ENCODE data around the gene GNRHR. TPM values are rescaled to one million over a fixed set of nuclear protein-coding genes. Genes with fewer than 3 reads are reported as not detected.
A peak's percentile ranks its signal among the peaks of the same experiment; 100 is the strongest.

Gene GNRHR
- total and polyA plus RNA-seq, 7 experiments from 2014 or later: not detected

DNA sequence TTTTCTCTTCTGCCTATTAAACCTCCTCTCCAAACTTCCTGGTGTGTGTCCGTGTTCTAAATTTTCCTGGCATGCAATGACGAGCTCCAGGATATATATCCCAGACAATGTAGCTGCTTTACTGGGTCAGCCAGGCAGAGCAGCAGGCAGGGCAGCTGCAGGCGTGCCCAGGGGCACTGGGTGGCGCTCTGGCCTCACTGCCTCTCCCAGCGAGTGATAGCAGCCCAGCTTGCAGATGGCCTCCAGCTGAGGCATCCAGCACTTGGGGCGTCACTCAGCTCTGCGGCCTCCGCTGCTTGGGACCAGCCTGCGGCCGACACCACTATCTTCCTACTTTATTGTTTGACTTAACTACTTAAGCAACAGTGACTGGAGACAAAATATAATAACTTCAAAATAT, 30.2 kb downstream of the GNRHR start:
- ChIA-PET CTCF (no interaction called here), POLR2A (no interaction called here)
- Mint-ChIP-seq H3K4me1 (peaks cover 0 to 20% (median 4%) of the 10 kb centered on the region in 7 donors), H3K27ac (no peak overlapping the region), H3K36me3 (peaks cover 9 to 41% (median 20%) of the 10 kb centered on the region in 5 donors), H3K27me3 (no peaks in the 10 kb centered on the region), H3K9me3 (peaks cover 0 to 11% (median 0%) of the 10 kb centered on the region in 11 donors), H3K4me3 (no peak overlapping the region)
- intact Hi-C loops (cut with micrococcal nuclease): no loop called here
- Histone ChIP-seq H3K4me1 (ENCODE audit: control insufficient read depth in 2 of 2, insufficient read depth in 2 of 2, low read length in 2 of 2) (no peaks in the 10 kb centered on the region), H3K4me3 (ENCODE audit: low read length) (no peak overlapping the region), H3K9me3 (ENCODE audit: control insufficient read depth in 2 of 3, low read length in 3 of 3) (no peaks in the 10 kb centered on the region), H3K27me3 (ENCODE audit: control insufficient read depth in 2 of 2, insufficient read depth in 2 of 2, low read length in 2 of 2) (no peaks in the 10 kb centered on the region), H3K36me3 (ENCODE audit: control insufficient read depth in 2 of 3, insufficient read depth in 3 of 3, low read length in 3 of 3) (peaks cover 0 to 13% (median 0%) of the 10 kb centered on the region in 3 experiments), H3K27ac (ENCODE audit: low read depth, low read length) (no peak overlapping the region)
- no peak for ATAC-seq
- no peak for DNase-seq

GRCh38 chr4:67723341-67723740, 30.8 kb downstream of the GNRHR start:
- no peaks in the 10 kb centered on the region for H3K4me1 ChIP-seq (ENCODE audit: control insufficient read depth in 2 of 2, insufficient read depth in 2 of 2, low read length in 2 of 2)
- CTCF ChIA-PET: no interaction called here
- H3K4me1 Mint-ChIP-seq: peaks cover 0 to 20% (median 4%) of the 10 kb centered on the region in 7 donors

DNA sequence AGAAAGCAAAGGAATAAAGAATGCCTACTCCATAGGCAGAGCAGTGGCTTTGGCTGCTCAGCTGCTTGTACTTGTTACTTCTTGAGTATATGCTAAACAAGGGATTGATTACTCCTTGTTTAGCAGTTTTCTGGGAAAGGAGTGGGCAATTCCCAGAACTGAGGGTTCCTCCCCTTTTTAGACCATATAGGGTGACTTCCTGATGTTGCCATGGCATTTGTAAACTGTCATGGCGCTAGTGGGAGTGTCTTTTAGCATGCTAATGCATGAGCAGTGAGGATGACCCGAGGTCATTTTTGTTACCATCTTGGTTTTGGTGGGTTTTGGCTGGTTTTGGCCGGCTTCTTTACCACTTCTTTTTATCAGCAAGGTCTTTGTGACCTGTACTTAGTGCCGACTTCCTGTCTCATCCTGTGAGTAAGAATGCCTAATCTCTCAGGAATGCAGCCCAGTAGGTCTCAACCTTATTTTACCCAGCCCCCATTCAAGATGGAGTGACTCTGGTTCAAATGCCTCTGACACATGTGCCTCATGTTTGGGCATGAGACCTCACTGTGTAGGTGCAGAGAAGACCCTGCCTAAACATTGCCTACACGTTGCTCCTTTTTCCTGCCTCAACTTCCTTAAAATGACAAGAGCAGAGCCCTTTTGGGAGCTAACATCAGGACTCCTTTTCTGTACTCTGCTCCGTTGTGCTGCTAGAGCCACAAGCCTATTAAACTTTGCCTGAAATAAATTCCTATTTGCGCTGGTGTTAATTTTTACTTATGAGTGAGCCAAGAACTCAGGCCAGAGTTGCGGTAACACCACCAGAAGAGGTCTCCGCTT, 32.2 kb downstream of the GNRHR start:
- DNase-seq (no peak), ATAC-seq (no peak)
- peaks cover 0 to 15% (median 4%) of the 10 kb centered on the region in 7 donors for H3K4me1 Mint-ChIP-seq
- peak overlapping the region in 2 of 9 donors; percentile 6 to 41 for H3K27ac Mint-ChIP-seq
- no peak overlapping the region for H3K27ac ChIP-seq (ENCODE audit: low read depth, low read length)
- H3K4me3 ChIP-seq (ENCODE audit: low read length): no peak overlapping the region
- H3K27me3 ChIP-seq (ENCODE audit: control insufficient read depth in 2 of 2, insufficient read depth in 2 of 2, low read length in 2 of 2): no peaks in the 10 kb centered on the region
- ChIA-PET POLR2A (interaction anchor here (1.1 kb wide), 1 partner anchor 21 kb away, joined by 3 read pairs; the partner anchor contains the start of gene UBA6), CTCF (no interaction called here)
- peaks cover 4 to 44% (median 13%) of the 10 kb centered on the region in 5 donors for H3K36me3 Mint-ChIP-seq
- peaks cover 0 to 14% (median 0%) of the 10 kb centered on the region in 3 experiments for H3K36me3 ChIP-seq (ENCODE audit: control insufficient read depth in 2 of 3, insufficient read depth in 3 of 3, low read length in 3 of 3)
- peaks cover 0 to 6% (median 0%) of the 10 kb centered on the region in 11 donors for H3K9me3 Mint-ChIP-seq
- intact Hi-C loops (cut with micrococcal nuclease): no loop called here
- no peak overlapping the region for H3K4me3 Mint-ChIP-seq
- no peaks in the 10 kb centered on the region for H3K9me3 ChIP-seq (ENCODE audit: control insufficient read depth in 2 of 3, low read length in 3 of 3)
- H3K27me3 Mint-ChIP-seq: no peaks in the 10 kb centered on the region
- no peaks in the 10 kb centered on the region for H3K4me1 ChIP-seq (ENCODE audit: control insufficient read depth in 2 of 2, insufficient read depth in 2 of 2, low read length in 2 of 2)

More at GRCh38 chr4:67723341-67723740, 30.8 kb downstream of the GNRHR start:
- Mint-ChIP-seq H3K36me3 (peaks cover 7 to 36% (median 14%) of the 10 kb centered on the region in 5 donors), H3K27ac (no peak overlapping the region), H3K4me3 (no peak overlapping the region), H3K9me3 (peaks cover 0 to 11% (median 0%) of the 10 kb centered on the region in 11 donors), H3K27me3 (no peaks in the 10 kb centered on the region)
- intact Hi-C loops (cut with micrococcal nuclease): no loop called here
- Histone ChIP-seq H3K27ac (ENCODE audit: low read depth, low read length) (no peak overlapping the region), H3K27me3 (ENCODE audit: control insufficient read depth in 2 of 2, insufficient read depth in 2 of 2, low read length in 2 of 2) (no peaks in the 10 kb centered on the region), H3K4me3 (ENCODE audit: low read length) (no peak overlapping the region), H3K9me3 (ENCODE audit: control insufficient read depth in 2 of 3, low read length in 3 of 3) (no peaks in the 10 kb centered on the region), H3K36me3 (ENCODE audit: control insufficient read depth in 2 of 3, insufficient read depth in 3 of 3, low read length in 3 of 3) (peaks cover 0 to 13% (median 0%) of the 10 kb centered on the region in 3 experiments)
- ATAC-seq: no peak
- POLR2A ChIA-PET: interaction anchor here (1.1 kb wide), 1 partner anchor 23 kb away, joined by 3 read pairs; the partner anchor contains the start of gene UBA6
- DNase-seq: no peak

- no peaks in the 10 kb centered on the region for H3K4me1 ChIP-seq (ENCODE audit: control insufficient read depth in 2 of 2, insufficient read depth in 2 of 2, low read length in 2 of 2)
- H3K36me3 Mint-ChIP-seq: peaks cover 4 to 51% (median 13%) of the 10 kb centered on the region in 5 donors
- DNase-seq (no peak), ATAC-seq (no peak)
- H3K9me3 Mint-ChIP-seq: peaks cover 0 to 5% (median 0%) of the 10 kb centered on the region in 11 donors
- no peak overlapping the region for H3K27ac ChIP-seq (ENCODE audit: low read depth, low read length)
- H3K27me3 Mint-ChIP-seq: no peaks in the 10 kb centered on the region
- ChIA-PET POLR2A (no interaction called here), CTCF (interaction anchor here (0.6 kb wide), 1 partner anchor 28 kb away, joined by 4 read pairs; no protein-coding TSS in a partner anchor)
- peaks cover 0 to 21% (median 0%) of the 10 kb centered on the region in 3 experiments for H3K36me3 ChIP-seq (ENCODE audit: control insufficient read depth in 2 of 3, insufficient read depth in 3 of 3, low read length in 3 of 3)
- H3K4me3 Mint-ChIP-seq: no peak overlapping the region
- peak overlapping the region in 2 of 9 donors; percentile 6 to 41 for H3K27ac Mint-ChIP-seq
- intact Hi-C loops (cut with micrococcal nuclease): no loop called here
- H3K27me3 ChIP-seq (ENCODE audit: control insufficient read depth in 2 of 2, insufficient read depth in 2 of 2, low read length in 2 of 2): no peaks in the 10 kb centered on the region
- H3K4me1 Mint-ChIP-seq: peaks cover 0 to 10% (median 3%) of the 10 kb centered on the region in 7 donors
- no peak overlapping the region for H3K4me3 ChIP-seq (ENCODE audit: low read length)
- H3K9me3 ChIP-seq (ENCODE audit: control insufficient read depth in 2 of 3, low read length in 3 of 3): no peaks in the 10 kb centered on the region
Measured at GRCh38 chr4:67721315-67721769, 32.8 kb downstream of the GNRHR start.

DNA sequence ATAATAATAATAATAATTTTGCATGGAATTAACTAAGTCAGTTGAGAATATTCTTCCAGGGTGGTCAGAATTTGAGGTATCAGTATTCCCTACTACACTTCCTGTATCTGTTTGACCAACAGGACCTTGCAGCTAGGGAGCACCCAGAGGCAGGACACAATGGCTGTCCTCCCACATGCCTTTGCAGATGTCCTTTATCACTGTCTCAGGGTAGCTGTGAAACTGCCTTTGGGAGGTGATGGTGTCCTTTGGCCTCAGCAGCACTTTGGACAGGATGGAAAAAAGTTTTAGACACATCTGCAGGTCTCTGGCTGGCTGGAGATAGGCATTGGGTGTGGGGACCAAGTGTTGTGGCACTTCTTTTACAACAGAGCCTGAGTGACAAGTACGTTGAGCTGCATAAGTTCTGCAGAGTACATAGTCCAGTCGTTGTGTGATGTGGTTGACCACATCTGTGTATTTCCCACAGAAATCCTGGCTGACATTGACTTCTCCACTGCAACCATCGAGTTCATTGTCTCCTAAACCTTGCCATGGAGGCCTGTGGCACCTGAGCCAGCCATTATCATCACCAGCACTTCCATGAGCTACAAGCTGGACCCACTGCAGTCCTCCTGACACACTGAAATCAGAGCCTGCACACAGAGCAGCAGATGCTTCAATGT, 34.1 kb downstream of the GNRHR start:
- Mint-ChIP-seq H3K4me1 (peaks cover 0 to 10% (median 3%) of the 10 kb centered on the region in 7 donors), H3K27me3 (no peaks in the 10 kb centered on the region), H3K36me3 (peaks cover 4 to 59% (median 13%) of the 10 kb centered on the region in 5 donors), H3K9me3 (peaks cover 0 to 5% (median 0%) of the 10 kb centered on the region in 11 donors), H3K4me3 (no peak overlapping the region), H3K27ac (no peak overlapping the region)
- POLR2A ChIA-PET: no interaction called here
- H3K27ac ChIP-seq (ENCODE audit: low read depth, low read length): no peak overlapping the region
- H3K4me1 ChIP-seq (ENCODE audit: control insufficient read depth in 2 of 2, insufficient read depth in 2 of 2, low read length in 2 of 2): no peaks in the 10 kb centered on the region
- DNase-seq (no peak), ATAC-seq (no peak)
- H3K27me3 ChIP-seq (ENCODE audit: control insufficient read depth in 2 of 2, insufficient read depth in 2 of 2, low read length in 2 of 2): no peaks in the 10 kb centered on the region
- H3K4me3 ChIP-seq (ENCODE audit: low read length): no peak overlapping the region
- intact Hi-C loops (cut with micrococcal nuclease): no loop called here
- no peaks in the 10 kb centered on the region for H3K9me3 ChIP-seq (ENCODE audit: control insufficient read depth in 2 of 3, low read length in 3 of 3)
- H3K36me3 ChIP-seq (ENCODE audit: control insufficient read depth in 2 of 3, insufficient read depth in 3 of 3, low read length in 3 of 3): peaks cover 0 to 22% (median 0%) of the 10 kb centered on the region in 3 experiments
- CTCF ChIA-PET: interaction anchor here (1.1 kb wide), 1 partner anchor 170 kb away, joined by 3 read pairs; no protein-coding TSS in a partner anchor

- H3K4me1 Mint-ChIP-seq: peaks cover 0 to 19% (median 3%) of the 10 kb centered on the region in 7 donors
- DNase-seq: no peak
- peaks cover 4 to 61% (median 22%) of the 10 kb centered on the region in 5 donors for H3K36me3 Mint-ChIP-seq
- POLR2A ChIA-PET: no interaction called here
- peak overlapping the region in 1 of 9 donors; percentile 17 for H3K27ac Mint-ChIP-seq
- H3K4me3 ChIP-seq (ENCODE audit: low read length): no peak overlapping the region
- H3K27me3 ChIP-seq (ENCODE audit: control insufficient read depth in 2 of 2, insufficient read depth in 2 of 2, low read length in 2 of 2): no peaks in the 10 kb centered on the region
- no peak overlapping the region for H3K4me3 Mint-ChIP-seq
- CTCF ChIA-PET: interaction anchor here (1.1 kb wide), 1 partner anchor 169 kb away, joined by 3 read pairs; no protein-coding TSS in a partner anchor
- no peaks in the 10 kb centered on the region for H3K4me1 ChIP-seq (ENCODE audit: control insufficient read depth in 2 of 2, insufficient read depth in 2 of 2, low read length in 2 of 2)
- no peak for ATAC-seq
- H3K36me3 ChIP-seq (ENCODE audit: control insufficient read depth in 2 of 3, insufficient read depth in 3 of 3, low read length in 3 of 3): peaks cover 0 to 22% (median 0%) of the 10 kb centered on the region in 3 experiments
- intact Hi-C loops (cut with micrococcal nuclease): no loop called here
- no peaks in the 10 kb centered on the region for H3K27me3 Mint-ChIP-seq
- H3K27ac ChIP-seq (ENCODE audit: low read depth, low read length): no peak overlapping the region
- H3K9me3 Mint-ChIP-seq: peaks cover 0 to 5% (median 0%) of the 10 kb centered on the region in 11 donors
- H3K9me3 ChIP-seq (ENCODE audit: control insufficient read depth in 2 of 3, low read length in 3 of 3): no peaks in the 10 kb centered on the region
Measured at GRCh38 chr4:67718848-67719247, 35.3 kb downstream of the GNRHR start.

All from naive thymus-derived CD4-positive, alpha-beta T cell (primary cell).